Measurements from ENCODE around the gene SDC1.

Gene SDC1

GRCh38 chr2:20168048-20168726 is 56.7 kb downstream of the SDC1 start:
- DNase-seq, result no peak

- no peak for DNase-seq
Observed at GRCh38 chr2:20167356-20167755, 57.6 kb downstream of the SDC1 start.

GRCh38 chr2:20165677-20166509 is 59.0 kb downstream of the SDC1 start:
- DNase-seq, result no peak

GRCh38 chr2:20164734-20165478 is 60.0 kb downstream of the SDC1 start:
- DNase-seq, result no peak

- no peak for DNase-seq
Observed at GRCh38 chr2:20164061-20164733, 60.7 kb downstream of the SDC1 start.

GRCh38 chr2:20159411-20160070 is 65.4 kb downstream of the SDC1 start:
- no peak for DNase-seq

- no peak for DNase-seq
Observed at GRCh38 chr2:20157193-20157891, 67.6 kb downstream of the SDC1 start.

- no peak for DNase-seq
Observed at GRCh38 chr2:20156836-20157192, 68.1 kb downstream of the SDC1 start.

GRCh38 chr2:20156076-20156759 is 68.7 kb downstream of the SDC1 start:
- DNase-seq, result no peak

- DNase-seq, result no peak
Observed at GRCh38 chr2:20153131-20153851, 71.6 kb downstream of the SDC1 start.

GRCh38 chr2:20150806-20151571 is 73.9 kb downstream of the SDC1 start:
- no peak for DNase-seq
